Keratinocyte (primary cell): ENCODE measurements around the gene C16orf86. TPM values are rescaled to one million over a fixed set of nuclear protein-coding genes. Genes with fewer than 3 reads are reported as not detected.

Source experiments
- DNase-seq: peaks from one replicate; pipeline ENCODE4 v3.0.0-alpha.2; 2011; ENCODE audit warnings: low read depth, missing footprints, low spot score
- FAIRE-seq: peaks from 2 replicates; lab custom pipeline; 2011; peaks lifted over from hg19 to GRCh38; lab: Jason Lieb, UNC
- H2AFZ ChIP-seq: 2 replicates; pipeline ENCODE4 v1.6.0; 2012; ENCODE audit warnings: low read length, control low read depth, inconsistent platforms; ENCODE audit not compliant: control insufficient read depth
- H3K27ac ChIP-seq: 2 replicates; pipeline ENCODE4 v1.5.1; 2011; ENCODE audit warnings: low read length; ENCODE audit not compliant: control insufficient read depth, insufficient read depth
- H3K27me3 ChIP-seq: 3 replicates; pipeline ENCODE4 v1.6.0; 2011; ENCODE audit warnings: low read length; ENCODE audit not compliant: control insufficient read depth, insufficient read depth; ENCODE audit errors: extremely low read depth
- H3K36me3 ChIP-seq, 2 experiments: 2 replicates in 1 of 2; 3 replicates in 1 of 2; pipeline ENCODE4 v1.5.1; 2011; ENCODE audit warnings: low read length in 2 of 2, mild to moderate bottlenecking in 1 of 2; ENCODE audit not compliant: control insufficient read depth in 2 of 2, insufficient read depth in 2 of 2; ENCODE audit errors: extremely low read depth in 1 of 2
- H3K4me1 ChIP-seq: 3 replicates; pipeline ENCODE4 v1.5.1; 2011; ENCODE audit warnings: low read length; ENCODE audit not compliant: control insufficient read depth, insufficient read depth; ENCODE audit errors: extremely low read depth
- H3K4me2 ChIP-seq: 3 replicates; pipeline ENCODE4 v1.6.0; 2011; ENCODE audit warnings: low read depth, low read length; ENCODE audit not compliant: control insufficient read depth, insufficient read depth; ENCODE audit errors: extremely low read depth
- H3K4me3 ChIP-seq, 3 experiments: fragments of 200-600 bp in 1 of 3; sonication (generic) in 1 of 3; 2 replicates in 2 of 3; 3 replicates in 1 of 3; pipeline ENCODE4 v1.5.1; 2011 to 2016; ENCODE audit warnings: low read length in 3 of 3, mild to moderate bottlenecking in 3 of 3, control low read depth in 2 of 3, inconsistent platforms in 1 of 3, low read depth in 1 of 3, mixed read lengths in 1 of 3, mixed run types in 1 of 3, moderate library complexity in 1 of 3; ENCODE audit not compliant: control insufficient read depth in 2 of 3, insufficient read depth in 2 of 3; ENCODE audit errors: extremely low read depth in 1 of 3
- H3K79me2 ChIP-seq: 2 replicates; pipeline ENCODE4 v1.6.0; 2012; ENCODE audit warnings: low read length; ENCODE audit not compliant: control insufficient read depth, insufficient read depth
- H3K9ac ChIP-seq: 3 replicates; pipeline ENCODE4 v1.6.0; 2011; ENCODE audit warnings: low read length; ENCODE audit not compliant: control insufficient read depth, insufficient read depth; ENCODE audit errors: extremely low read depth
- H3K9me1 ChIP-seq: 3 replicates; pipeline ENCODE4 v1.6.0; 2011; ENCODE audit warnings: low read length; ENCODE audit not compliant: control insufficient read depth, insufficient read depth; ENCODE audit errors: extremely low read depth
- H3K9me3 ChIP-seq: 2 replicates; pipeline ENCODE4 v1.5.1; 2012; ENCODE audit warnings: low read depth, low read length; ENCODE audit not compliant: control insufficient read depth
- H4K20me1 ChIP-seq: 3 replicates; pipeline ENCODE4 v1.6.0; 2011; ENCODE audit warnings: low read length; ENCODE audit not compliant: control insufficient read depth, insufficient read depth; ENCODE audit errors: extremely low read depth
- EZH2 ChIP-seq: IDR thresholded peaks from one replicate; pipeline ENCODE4 v1.6.1; 2012; ENCODE audit warnings: inconsistent platforms, mild to moderate bottlenecking, low read length, moderate library complexity
- dilution Hi-C: fragments of 300-500 bp; cut with MboI; formaldehyde crosslinking; loops from one replicate; pipeline ENCODE4 v1.7.0; 2020; ENCODE audit warnings: low sequenced_read_pairs; ENCODE audit not compliant: extremely low pct_ligation_motif_present
- polyA plus RNA-seq, 5 experiments: library from polyadenylated mRNA; depleted of rRNA in 3 of 5; stranded (reverse) in 3 of 5; stranded (forward) in 1 of 5; unstranded in 1 of 5; fragments of >200 nt; gene quantifications; 1 replicate in 1 of 5; 2 replicates in 3 of 5; 3 replicates in 1 of 5; pipeline versions ENCODE4 v1.2.1 to v1.2.3, GENCODE V29; 2011 to 2012; ENCODE audit warnings: missing spikeins in 2 of 5, low read depth in 1 of 5, low replicate concordance in 1 of 5
- TF ChIP-seq, protein P1 (sequence below), 3 experiments: IDR thresholded peaks in 1 of 3; conservative IDR thresholded peaks in 1 of 3; optimal IDR thresholded peaks in 1 of 3; 2 replicates in 2 of 3; 3 replicates in 1 of 3; pipeline versions ENCODE3 to v1.5.1; 2011; ENCODE audit warnings: low read length in 3 of 3, mild to moderate bottlenecking in 3 of 3, moderate library complexity in 2 of 3, control low read depth in 1 of 3, inconsistent platforms in 1 of 3; ENCODE audit not compliant: insufficient read depth in 2 of 3; ENCODE audit errors: extremely low read depth in 1 of 3

The C16orf86 gene
- polyA plus RNA-seq, 1 donor (not counting 4 experiments of a cell fraction or from before 2014, with no cell fraction given) = 0.17 TPM

DNA sequence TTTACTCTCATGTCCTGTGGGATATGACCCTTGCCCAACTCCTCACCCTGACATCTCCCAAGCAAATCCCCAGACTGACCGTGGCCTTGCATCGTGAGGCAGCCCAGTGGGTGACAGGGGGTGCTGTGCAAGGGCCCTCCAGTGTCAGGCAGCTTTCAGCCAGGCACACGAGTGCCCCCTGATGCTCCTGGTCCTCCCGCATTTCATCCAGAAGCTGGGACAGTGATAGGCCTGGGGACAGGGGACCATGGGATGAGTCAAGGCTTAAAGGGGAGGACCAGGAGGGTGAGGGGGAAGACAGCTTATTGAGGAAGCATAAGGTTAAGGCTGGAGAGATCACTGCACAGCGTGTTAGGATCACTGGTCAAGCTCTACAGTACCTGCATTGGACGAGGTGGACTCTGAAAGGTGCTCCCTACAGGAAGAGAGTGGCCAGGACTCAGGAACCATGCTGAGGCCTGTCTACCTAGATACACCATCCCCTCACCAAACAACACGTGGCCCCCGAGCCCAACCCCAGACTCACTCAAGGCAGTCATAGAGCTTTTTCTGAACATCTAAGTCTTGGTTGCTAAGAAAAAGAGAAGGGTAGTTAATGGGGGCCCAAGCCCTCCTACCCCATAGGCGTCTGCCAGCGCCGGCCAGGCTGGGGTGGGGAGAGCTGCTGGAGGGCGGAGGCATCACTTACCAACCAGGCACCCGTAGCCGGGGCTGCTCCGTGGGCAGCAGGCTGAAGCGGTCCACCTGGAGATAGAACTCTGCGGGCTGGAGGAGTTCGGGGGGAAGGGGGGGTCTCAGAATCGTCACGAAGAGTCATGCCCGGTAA is 7.6 kb upstream of the C16orf86 start:
- DNase-seq = no peak
- H3K36me3 ChIP-seq = peaks cover 1 to 9% of the 10 kb centered on the region in 2 experiments
- H3K4me2 ChIP-seq = peak overlapping the region; percentile 96
- peak overlapping the region; percentile 81 for H3K9ac ChIP-seq
- H3K9me1 ChIP-seq = no peaks in the 10 kb centered on the region
- H3K79me2 ChIP-seq = peaks cover 12% of the 10 kb centered on the region
- no peak for TF ChIP-seq EZH2
- TF ChIP-seq, protein P1, sequence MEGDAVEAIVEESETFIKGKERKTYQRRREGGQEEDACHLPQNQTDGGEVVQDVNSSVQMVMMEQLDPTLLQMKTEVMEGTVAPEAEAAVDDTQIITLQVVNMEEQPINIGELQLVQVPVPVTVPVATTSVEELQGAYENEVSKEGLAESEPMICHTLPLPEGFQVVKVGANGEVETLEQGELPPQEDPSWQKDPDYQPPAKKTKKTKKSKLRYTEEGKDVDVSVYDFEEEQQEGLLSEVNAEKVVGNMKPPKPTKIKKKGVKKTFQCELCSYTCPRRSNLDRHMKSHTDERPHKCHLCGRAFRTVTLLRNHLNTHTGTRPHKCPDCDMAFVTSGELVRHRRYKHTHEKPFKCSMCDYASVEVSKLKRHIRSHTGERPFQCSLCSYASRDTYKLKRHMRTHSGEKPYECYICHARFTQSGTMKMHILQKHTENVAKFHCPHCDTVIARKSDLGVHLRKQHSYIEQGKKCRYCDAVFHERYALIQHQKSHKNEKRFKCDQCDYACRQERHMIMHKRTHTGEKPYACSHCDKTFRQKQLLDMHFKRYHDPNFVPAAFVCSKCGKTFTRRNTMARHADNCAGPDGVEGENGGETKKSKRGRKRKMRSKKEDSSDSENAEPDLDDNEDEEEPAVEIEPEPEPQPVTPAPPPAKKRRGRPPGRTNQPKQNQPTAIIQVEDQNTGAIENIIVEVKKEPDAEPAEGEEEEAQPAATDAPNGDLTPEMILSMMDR (optimal IDR thresholded peaks at IDR 0.05 in 1 of 3, IDR thresholded peaks at IDR 0.05 in 1 of 3, conservative IDR thresholded peaks at IDR 0.05 in 1 of 3; ENCODE audit: extremely low read depth in 1 of 3, insufficient read depth in 2 of 3, low read length in 3 of 3) = no peak
- H3K27ac ChIP-seq = peak overlapping the region; percentile 58
- no peaks in the 10 kb centered on the region for H3K9me3 ChIP-seq
- FAIRE-seq = peak; percentile 53
- H2AFZ ChIP-seq = peak overlapping the region; percentile 93
- H3K4me3 ChIP-seq = peak overlapping the region; percentile 82 to 98 (median 85)
- H3K4me1 ChIP-seq = peaks cover 9% of the 10 kb centered on the region
- H3K27me3 ChIP-seq = peaks cover 14% of the 10 kb centered on the region
- no peaks in the 10 kb centered on the region for H4K20me1 ChIP-seq
- dilution Hi-C loops = no loop called here

GRCh38 chr16:67659675-67660563 is 6.7 kb upstream of the C16orf86 start, which contains the start of gene ACD:
ACD (minus strand) TSS chr16:67660260; CDS start chr16:67660220, 40 bp downstream.
- Histone ChIP-seq H3K9me3 (no peaks in the 10 kb centered on the region), H3K36me3 (peaks cover 1 to 9% of the 10 kb centered on the region in 2 experiments), H3K79me2 (peaks cover 12% of the 10 kb centered on the region), H3K9me1 (no peaks in the 10 kb centered on the region), H2AFZ (peak within 1 kb of the TSS; percentile 98), H4K20me1 (no peaks in the 10 kb centered on the region), H3K4me1 (peaks cover 9% of the 10 kb centered on the region), H3K4me3 (peak within 1 kb of the TSS; percentile 82 to 98 (median 85)), H3K27ac (peak within 1 kb of the TSS; percentile 81), H3K27me3 (peaks cover 6% of the 10 kb centered on the region), H3K4me2 (peak within 1 kb of the TSS; percentile 96), H3K9ac (peak within 1 kb of the TSS; percentile 81)
- DNase-seq (peak; percentile 63), FAIRE-seq (no peak)
- TF ChIP-seq, protein P1 (optimal IDR thresholded peaks at IDR 0.05 in 1 of 3, IDR thresholded peaks at IDR 0.05 in 1 of 3, conservative IDR thresholded peaks at IDR 0.05 in 1 of 3; ENCODE audit: extremely low read depth in 1 of 3, insufficient read depth in 2 of 3, low read length in 3 of 3) = no peak
- TF ChIP-seq EZH2 = no peak
- dilution Hi-C loops = no loop called here
